Common myeloid progenitor, CD34-positive (primary cell): ENCODE data around the gene TENM4.

Experiments
- CTCF ChIA-PET: fragments of 350-600 bp; sonication (Branson Sonifier 250); formaldehyde crosslinking; loops from one replicate; lab custom pipeline; 2021; ENCODE audit warnings: antibody characterized with exemption; lab: Charles Lee
- POLR2A ChIA-PET: fragments of 350-600 bp; sonication (Branson Sonifier 250); formaldehyde crosslinking; loops from one replicate; lab custom pipeline; 2021; ENCODE audit warnings: antibody characterized with exemption; lab: Charles Lee
- DNase-seq, 3 donors: peaks; one replicate each; pipeline versions ENCODE4 v3.0.0 to v3.0.0-alpha.2; 2013
- H3K27ac ChIP-seq, 2 experiments: 1 replicate in 1 of 2; 2 replicates in 1 of 2; pipeline ENCODE4 v1.7.0; 2013; ENCODE audit warnings: inconsistent platforms in 2 of 2, low read length in 2 of 2, mild to moderate bottlenecking in 2 of 2, low read depth in 1 of 2, moderate library complexity in 1 of 2; ENCODE audit not compliant: severe bottlenecking in 2 of 2, insufficient read depth in 1 of 2, poor library complexity in 1 of 2
- H3K27me3 ChIP-seq, 5 experiments: replicated peaks in 2 of 5; 1 replicate in 3 of 5; 2 replicates in 2 of 5; pipeline versions ENCODE4 v1.6.1 to v1.7.0; 2013; ENCODE audit warnings: low read length in 4 of 5, mild to moderate bottlenecking in 2 of 5, moderate library complexity in 2 of 5, inconsistent platforms in 1 of 5; ENCODE audit not compliant: insufficient read depth in 5 of 5, control insufficient read depth in 4 of 5
- H3K36me3 ChIP-seq, 4 experiments: 1 replicate in 2 of 4; 2 replicates in 2 of 4; pipeline versions ENCODE4 v1.6.1 to v1.7.0; 2013; ENCODE audit warnings: low read length in 3 of 4, control low read depth in 1 of 4, mild to moderate bottlenecking in 1 of 4; ENCODE audit not compliant: control insufficient read depth in 4 of 4, insufficient read depth in 4 of 4
- H3K4me1 ChIP-seq, 4 experiments: 1 replicate in 3 of 4; 2 replicates in 1 of 4; pipeline versions ENCODE4 v1.6.1 to v1.7.1; 2013; ENCODE audit warnings: low read length in 3 of 4, mild to moderate bottlenecking in 3 of 4, control low read depth in 1 of 4, inconsistent platforms in 1 of 4, moderate library complexity in 1 of 4; ENCODE audit not compliant: control insufficient read depth in 4 of 4, insufficient read depth in 4 of 4; ENCODE audit errors: control extremely low read depth in 1 of 4
- H3K4me3 ChIP-seq, 7 experiments: 1 replicate in 4 of 7; 2 replicates in 3 of 7; pipeline versions ENCODE4 v1.5.1 to v1.7.0; 2013; ENCODE audit warnings: mild to moderate bottlenecking in 7 of 7, low read length in 6 of 7, moderate library complexity in 6 of 7, inconsistent platforms in 2 of 7, low read depth in 2 of 7, control low read depth in 1 of 7; ENCODE audit not compliant: insufficient read depth in 4 of 7, control insufficient read depth in 1 of 7; ENCODE audit errors: extremely low read depth in 1 of 7
- H3K9me3 ChIP-seq, 5 experiments: 1 replicate in 4 of 5; 2 replicates in 1 of 5; pipeline versions ENCODE4 v1.6.1 to v1.7.1; 2013; ENCODE audit warnings: low read length in 4 of 5, mild to moderate bottlenecking in 2 of 5, inconsistent platforms in 1 of 5, low read depth in 1 of 5, moderate library complexity in 1 of 5; ENCODE audit not compliant: control insufficient read depth in 4 of 5, insufficient read depth in 2 of 5; ENCODE audit errors: control extremely low read depth in 1 of 5
- WGBS: methylation state at CpG from one replicate; pipeline ENCODE4 v1.1.5; 2013; ENCODE audit not compliant: insufficient coverage; 5-methylcytosine and 5-hydroxymethylcytosine counted together

TENM4 gene

DNA sequence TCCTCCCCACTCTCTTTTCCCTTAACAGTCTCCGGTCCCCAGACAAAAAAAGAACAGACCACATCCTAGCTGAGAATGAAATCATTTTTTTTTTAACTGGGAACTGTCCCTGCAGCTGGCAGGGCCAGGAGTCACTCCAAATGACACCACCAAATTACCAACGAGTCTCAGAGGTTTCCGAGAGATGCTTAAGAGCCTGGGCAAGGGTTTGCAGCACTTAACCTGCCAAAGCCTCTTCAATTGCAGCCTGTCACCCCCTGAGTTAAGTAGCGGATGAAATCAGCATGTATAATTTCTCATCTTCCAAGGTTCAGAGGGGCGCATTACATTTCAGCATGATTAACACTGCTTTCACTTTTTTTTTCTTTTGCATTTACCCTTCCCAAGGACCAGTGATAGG is 71.8 kb downstream of the TENM4 start:
- 92% methylated on average over 4 of the region's 5 CpGs for WGBS
- Histone ChIP-seq H3K36me3 (no peaks in the 10 kb centered on the region), H3K9me3 (no peaks in the 10 kb centered on the region), H3K27me3 (peaks cover 0 to 10% (median 1%) of the 10 kb centered on the region in 5 experiments), H3K4me3 (no peak overlapping the region), H3K27ac (no peak overlapping the region), H3K4me1 (no peaks in the 10 kb centered on the region)
- CTCF ChIA-PET = no interaction called here
- POLR2A ChIA-PET = no interaction called here
- DNase-seq = no peak

DNA sequence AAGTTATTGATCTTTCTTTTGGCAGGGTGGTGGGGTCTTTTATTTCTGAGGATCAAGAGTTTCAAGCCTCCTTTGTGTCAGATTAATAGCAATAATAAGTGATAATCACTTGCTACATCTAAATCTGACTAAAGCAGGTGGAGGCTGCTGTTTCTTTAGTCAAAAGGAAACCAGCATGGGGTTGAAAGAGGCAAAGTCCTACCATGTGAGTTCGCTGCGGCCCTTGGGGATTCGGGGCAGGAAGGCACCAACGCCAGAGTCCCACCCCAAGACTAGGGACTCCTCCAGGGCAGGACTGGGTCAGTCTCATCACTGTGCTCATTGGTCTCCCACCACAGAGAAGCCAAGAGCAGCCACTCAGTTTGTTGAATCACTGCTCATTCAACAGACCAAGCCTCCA is 73.0 kb downstream of the TENM4 start:
- DNase-seq = no peak
- ChIA-PET POLR2A (no interaction called here), CTCF (no interaction called here)
- Histone ChIP-seq H3K27me3 (peaks cover 0 to 5% (median 1%) of the 10 kb centered on the region in 5 experiments), H3K27ac (no peak overlapping the region), H3K4me1 (no peaks in the 10 kb centered on the region), H3K9me3 (no peaks in the 10 kb centered on the region), H3K4me3 (no peak overlapping the region), H3K36me3 (no peaks in the 10 kb centered on the region)
- WGBS = 83% methylated on average over 4 of the region's 4 CpGs

DNA sequence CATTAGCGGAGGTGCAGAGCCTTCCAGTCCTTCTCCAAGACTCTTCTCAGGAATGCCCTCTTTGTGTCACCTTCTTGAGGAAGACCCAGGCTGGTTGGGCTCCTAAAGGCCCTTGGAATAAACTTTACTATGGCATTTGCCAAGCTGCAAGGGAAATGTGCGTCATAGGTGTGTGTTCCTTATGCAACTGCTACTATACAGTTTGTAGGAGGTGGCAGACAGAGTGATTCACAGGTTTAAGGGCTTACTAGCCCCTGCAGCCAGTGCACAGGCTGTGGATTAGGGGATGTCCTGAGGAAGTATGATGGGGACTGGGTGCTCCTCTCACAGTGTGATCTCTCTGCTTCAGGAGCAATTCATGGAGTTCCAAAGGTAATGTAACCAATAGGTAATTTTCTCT is 74.6 kb downstream of the TENM4 start:
- H3K36me3 ChIP-seq = no peaks in the 10 kb centered on the region
- DNase-seq = no peak
- no peaks in the 10 kb centered on the region for H3K9me3 ChIP-seq
- H3K4me3 ChIP-seq = no peak overlapping the region
- WGBS = 92% methylated on average over 2 of the region's 2 CpGs
- H3K27ac ChIP-seq = no peak overlapping the region
- H3K4me1 ChIP-seq = no peaks in the 10 kb centered on the region
- peaks cover 0 to 4% (median 0%) of the 10 kb centered on the region in 5 experiments for H3K27me3 ChIP-seq
- CTCF ChIA-PET = no interaction called here
- POLR2A ChIA-PET = interaction anchor here (1.0 kb wide), 1 partner anchor 9 kb away, joined by 3 read pairs; no protein-coding TSS in a partner anchor

DNA sequence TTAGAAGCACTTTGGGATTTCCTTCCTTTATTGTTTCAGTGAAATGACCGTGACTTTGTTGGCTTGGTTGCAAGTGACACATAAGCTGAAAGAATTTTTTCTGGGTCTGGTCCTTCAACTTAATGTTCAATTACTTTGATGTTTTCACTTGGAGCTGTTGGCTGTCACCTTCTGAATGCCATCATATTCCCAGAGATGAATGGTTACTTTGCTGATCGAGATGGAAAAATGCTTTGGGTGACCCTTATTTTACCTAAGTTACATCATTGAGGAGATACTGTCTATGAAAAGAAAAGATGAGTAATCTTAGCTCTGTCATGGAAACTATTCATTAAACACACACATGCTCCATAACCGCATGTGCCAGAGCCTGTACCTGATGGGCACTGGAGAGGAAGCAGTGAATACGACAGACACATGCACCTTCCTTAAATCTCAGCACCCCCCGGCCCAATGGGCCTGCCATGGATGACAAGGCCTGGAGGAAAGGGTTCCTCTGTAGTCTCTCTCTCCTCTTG is 76.9 kb downstream of the TENM4 start:
- Histone ChIP-seq H3K27ac (no peak overlapping the region), H3K4me1 (no peaks in the 10 kb centered on the region), H3K4me3 (no peak overlapping the region), H3K36me3 (no peaks in the 10 kb centered on the region), H3K9me3 (no peaks in the 10 kb centered on the region), H3K27me3 (peaks cover 0 to 3% (median 0%) of the 10 kb centered on the region in 5 experiments)
- ChIA-PET POLR2A (no interaction called here), CTCF (no interaction called here)
- DNase-seq = no peak
- 77% methylated on average over 3 of the region's 5 CpGs for WGBS

DNA sequence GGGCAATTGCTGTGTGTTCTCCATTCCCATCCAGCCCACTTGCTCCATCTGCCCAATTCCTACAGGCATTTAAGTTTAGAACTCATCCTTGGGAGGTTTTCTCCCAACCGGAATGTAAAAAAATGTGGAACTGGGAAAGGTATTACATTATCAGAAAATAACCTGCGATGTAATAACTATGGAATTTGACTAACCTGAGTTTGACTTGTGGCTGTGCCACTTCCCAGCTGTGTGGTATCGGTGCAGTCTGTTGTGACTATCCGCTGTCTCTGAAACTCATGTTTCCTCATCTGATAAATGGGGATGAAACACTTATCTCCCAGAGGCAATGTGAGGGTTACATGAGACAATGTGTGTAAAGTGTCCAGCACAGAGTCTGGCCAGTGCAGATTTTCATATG is 77.6 kb downstream of the TENM4 start:
- DNase-seq = no peak
- Histone ChIP-seq H3K27me3 (peaks cover 0 to 3% (median 0%) of the 10 kb centered on the region in 5 experiments), H3K27ac (no peak overlapping the region), H3K4me1 (no peaks in the 10 kb centered on the region), H3K36me3 (no peaks in the 10 kb centered on the region), H3K4me3 (no peak overlapping the region), H3K9me3 (no peaks in the 10 kb centered on the region)
- 100% methylated on average over 2 of the region's 4 CpGs for WGBS
- ChIA-PET POLR2A (no interaction called here), CTCF (no interaction called here)

DNA sequence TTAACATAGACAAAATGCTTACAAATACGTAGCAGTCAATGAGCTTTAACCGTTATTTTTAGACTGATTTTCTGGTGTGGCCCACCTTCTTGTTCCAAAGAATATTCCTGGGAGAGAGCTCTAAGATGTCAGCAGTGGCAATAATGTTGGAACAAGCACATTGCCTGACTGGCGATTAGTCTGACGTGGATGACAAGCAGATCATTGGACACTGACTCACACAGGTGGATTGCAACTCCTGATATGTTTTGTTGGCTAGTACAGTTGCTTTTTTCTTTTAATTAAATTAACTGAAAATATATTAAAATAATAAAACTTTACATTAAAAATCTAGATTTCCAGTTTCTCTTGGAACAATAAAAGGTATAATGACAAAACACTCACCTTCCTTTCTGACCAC is 78.0 kb downstream of the TENM4 start:
- Histone ChIP-seq H3K36me3 (no peaks in the 10 kb centered on the region), H3K27ac (no peak overlapping the region)
- CTCF ChIA-PET = no interaction called here

DNA sequence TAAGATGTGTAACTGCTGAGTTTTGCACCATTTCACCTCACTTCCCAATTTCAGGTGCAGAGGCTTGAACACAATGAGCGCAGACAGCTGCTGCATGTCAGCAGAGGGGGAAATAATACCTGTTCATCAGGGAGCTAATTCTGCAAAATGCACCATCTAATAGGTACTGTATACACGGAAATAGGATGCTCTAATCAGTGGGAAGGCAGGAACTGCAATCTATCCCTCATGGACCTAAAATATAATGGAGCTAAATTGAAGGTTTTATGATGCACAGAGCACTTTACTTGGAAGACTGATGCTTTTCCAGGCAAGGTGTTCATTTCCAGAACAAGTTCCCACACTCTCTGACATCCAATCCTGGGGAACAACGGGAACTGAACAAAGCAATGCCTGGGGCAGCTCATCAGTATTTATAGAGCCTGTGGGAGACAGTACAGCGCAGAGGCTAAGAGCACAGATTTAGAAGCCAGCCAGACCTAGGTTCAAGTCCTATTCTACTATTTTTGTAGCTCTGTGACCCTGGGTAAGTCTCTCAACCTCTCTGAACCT is 78.5 kb downstream of the TENM4 start:
- Histone ChIP-seq H3K9me3 (no peaks in the 10 kb centered on the region), H3K4me3 (no peak overlapping the region), H3K36me3 (no peaks in the 10 kb centered on the region), H3K4me1 (no peaks in the 10 kb centered on the region), H3K27me3 (peaks cover 0 to 3% (median 0%) of the 10 kb centered on the region in 5 experiments), H3K27ac (no peak overlapping the region)
- WGBS = 86% methylated on average over 4 of the region's 4 CpGs
- no peak for DNase-seq
- ChIA-PET CTCF (no interaction called here), POLR2A (no interaction called here)

More for the DNA sequence above, 78.0 kb downstream of the TENM4 start:
- POLR2A ChIA-PET = no interaction called here
- Histone ChIP-seq H3K27me3 (peaks cover 0 to 3% (median 0%) of the 10 kb centered on the region in 5 experiments), H3K4me3 (no peak overlapping the region), H3K9me3 (no peaks in the 10 kb centered on the region), H3K4me1 (no peaks in the 10 kb centered on the region)
- WGBS = 93% methylated on average over 2 of the region's 4 CpGs
- DNase-seq = no peak
